ENCODE measurements around the gene CDK6. TPM values are rescaled to one million over a fixed set of nuclear protein-coding genes. Genes with fewer than 3 reads are reported as not detected.

The CDK6 gene
- total and polyA plus RNA-seq, 2 donors: 5.0 to 120 TPM

GRCh38 chr7:92839901-92840300 is 3.5 kb upstream of the CDK6 start:
- no peaks in the 10 kb centered on the region for H3K4me1 ChIP-seq (ENCODE audit: insufficient read depth)
- H3K36me3 ChIP-seq (ENCODE audit: insufficient read depth): no peaks in the 10 kb centered on the region
- 81% methylated on average over 1 of the region's 1 CpG for WGBS
- H3K4me3 ChIP-seq (ENCODE audit: low read depth, low read length): no peak overlapping the region
- H3K27ac ChIP-seq (ENCODE audit: low read depth): no peak overlapping the region
- no peak for DNase-seq (ENCODE audit: extremely low spot score)

GRCh38 chr7:92838934-92839333 is 2.6 kb upstream of the CDK6 start:
- H3K27ac ChIP-seq (ENCODE audit: low read depth): no peak overlapping the region
- no peaks in the 10 kb centered on the region for H3K36me3 ChIP-seq (ENCODE audit: insufficient read depth)
- H3K4me3 ChIP-seq (ENCODE audit: low read depth, low read length): no peak overlapping the region
- H3K4me1 ChIP-seq (ENCODE audit: insufficient read depth): no peaks in the 10 kb centered on the region
- DNase-seq (ENCODE audit: extremely low spot score): no peak

GRCh38 chr7:92837000-92837749 is 802 bp upstream of the CDK6 start:
- Histone ChIP-seq H3K4me3 (ENCODE audit: low read depth, low read length) (peak overlapping the region; percentile 74), H3K27ac (ENCODE audit: low read depth) (no peak overlapping the region), H3K4me1 (ENCODE audit: insufficient read depth) (no peaks in the 10 kb centered on the region), H3K36me3 (ENCODE audit: insufficient read depth) (no peaks in the 10 kb centered on the region)
- WGBS: 3% methylated on average over 16 of the region's 16 CpGs
- no peak for DNase-seq (ENCODE audit: extremely low spot score)

- H3K4me1 ChIP-seq (ENCODE audit: insufficient read depth): no peaks in the 10 kb centered on the region
- 1% methylated on average over 32 of the region's 32 CpGs for WGBS
- no peak overlapping the region for H3K27ac ChIP-seq (ENCODE audit: low read depth)
- H3K36me3 ChIP-seq (ENCODE audit: insufficient read depth): no peaks in the 10 kb centered on the region
- H3K4me3 ChIP-seq (ENCODE audit: low read depth, low read length): peak overlapping the region; percentile 74
- no peak for DNase-seq (ENCODE audit: extremely low spot score)
Observed at GRCh38 chr7:92835851-92836488, 403 bp downstream of the CDK6 start.

- DNase-seq (ENCODE audit: extremely low spot score): no peak
- Histone ChIP-seq H3K4me3 (ENCODE audit: low read depth, low read length) (peak overlapping the region; percentile 74), H3K27ac (ENCODE audit: low read depth) (no peak overlapping the region), H3K36me3 (ENCODE audit: insufficient read depth) (no peaks in the 10 kb centered on the region), H3K4me1 (ENCODE audit: insufficient read depth) (no peaks in the 10 kb centered on the region)
- under 1% methylated on average over 43 of the region's 43 CpGs for WGBS
Observed at GRCh38 chr7:92835261-92835850, 1.0 kb downstream of the CDK6 start.

- Histone ChIP-seq H3K4me1 (ENCODE audit: insufficient read depth) (no peaks in the 10 kb centered on the region), H3K4me3 (ENCODE audit: low read depth, low read length) (peak overlapping the region; percentile 74), H3K36me3 (ENCODE audit: insufficient read depth) (no peaks in the 10 kb centered on the region), H3K27ac (ENCODE audit: low read depth) (no peak overlapping the region)
- no peak for DNase-seq (ENCODE audit: extremely low spot score)
- under 1% methylated on average over 53 of the region's 53 CpGs for WGBS
Observed at GRCh38 chr7:92834507-92835260, 1.7 kb downstream of the CDK6 start.

GRCh38 chr7:92833766-92834506 is 2.4 kb downstream of the CDK6 start:
- H3K36me3 ChIP-seq (ENCODE audit: insufficient read depth): no peaks in the 10 kb centered on the region
- H3K27ac ChIP-seq (ENCODE audit: low read depth): peak overlapping the region; percentile 13
- H3K4me3 ChIP-seq (ENCODE audit: low read depth, low read length): peak overlapping the region; percentile 74
- no peak for DNase-seq (ENCODE audit: extremely low spot score)
- no peaks in the 10 kb centered on the region for H3K4me1 ChIP-seq (ENCODE audit: insufficient read depth)
- WGBS: under 1% methylated on average over 54 of the region's 54 CpGs

- H3K4me3 ChIP-seq (ENCODE audit: low read depth, low read length): peak overlapping the region; percentile 74
- H3K4me1 ChIP-seq (ENCODE audit: insufficient read depth): no peaks in the 10 kb centered on the region
- WGBS: under 1% methylated on average over 83 of the region's 83 CpGs
- peak overlapping the region; percentile 79 for H3K27ac ChIP-seq (ENCODE audit: low read depth)
- H3K36me3 ChIP-seq (ENCODE audit: insufficient read depth): no peaks in the 10 kb centered on the region
- DNase-seq (ENCODE audit: extremely low spot score): no peak
Observed at GRCh38 chr7:92833024-92833765, 3.2 kb downstream of the CDK6 start.

- H3K27ac ChIP-seq (ENCODE audit: low read depth): peak overlapping the region; percentile 79
- WGBS: 3% methylated on average over 18 of the region's 18 CpGs
- no peaks in the 10 kb centered on the region for H3K4me1 ChIP-seq (ENCODE audit: insufficient read depth)
- no peak for DNase-seq (ENCODE audit: extremely low spot score)
- no peaks in the 10 kb centered on the region for H3K36me3 ChIP-seq (ENCODE audit: insufficient read depth)
- peak overlapping the region; percentile 74 for H3K4me3 ChIP-seq (ENCODE audit: low read depth, low read length)
Observed at GRCh38 chr7:92832534-92833023, 3.8 kb downstream of the CDK6 start.

GRCh38 chr7:92831716-92832533 is 4.4 kb downstream of the CDK6 start:
- 23% methylated on average over 7 of the region's 7 CpGs for WGBS
- no peak for DNase-seq (ENCODE audit: extremely low spot score)
- Histone ChIP-seq H3K36me3 (ENCODE audit: insufficient read depth) (no peaks in the 10 kb centered on the region), H3K27ac (ENCODE audit: low read depth) (no peak overlapping the region), H3K4me3 (ENCODE audit: low read depth, low read length) (peak overlapping the region; percentile 74), H3K4me1 (ENCODE audit: insufficient read depth) (no peaks in the 10 kb centered on the region)

- no peak for DNase-seq (ENCODE audit: extremely low spot score)
- Histone ChIP-seq H3K4me3 (ENCODE audit: low read depth, low read length) (no peak overlapping the region), H3K27ac (ENCODE audit: low read depth) (no peak overlapping the region), H3K4me1 (ENCODE audit: insufficient read depth) (no peaks in the 10 kb centered on the region), H3K36me3 (ENCODE audit: insufficient read depth) (no peaks in the 10 kb centered on the region)
- 65% methylated on average over 6 of the region's 6 CpGs for WGBS
Observed at GRCh38 chr7:92830532-92831110, 5.8 kb downstream of the CDK6 start.
